ENCODE results near the gene TAX1BP1.

The TAX1BP1 gene

GRCh38 chr7:27810186-27810585, 70.2 kb downstream of the TAX1BP1 start:
- no peak for DNase-seq (ENCODE audit: low read depth)
- TF ChIP-seq, protein P1, sequence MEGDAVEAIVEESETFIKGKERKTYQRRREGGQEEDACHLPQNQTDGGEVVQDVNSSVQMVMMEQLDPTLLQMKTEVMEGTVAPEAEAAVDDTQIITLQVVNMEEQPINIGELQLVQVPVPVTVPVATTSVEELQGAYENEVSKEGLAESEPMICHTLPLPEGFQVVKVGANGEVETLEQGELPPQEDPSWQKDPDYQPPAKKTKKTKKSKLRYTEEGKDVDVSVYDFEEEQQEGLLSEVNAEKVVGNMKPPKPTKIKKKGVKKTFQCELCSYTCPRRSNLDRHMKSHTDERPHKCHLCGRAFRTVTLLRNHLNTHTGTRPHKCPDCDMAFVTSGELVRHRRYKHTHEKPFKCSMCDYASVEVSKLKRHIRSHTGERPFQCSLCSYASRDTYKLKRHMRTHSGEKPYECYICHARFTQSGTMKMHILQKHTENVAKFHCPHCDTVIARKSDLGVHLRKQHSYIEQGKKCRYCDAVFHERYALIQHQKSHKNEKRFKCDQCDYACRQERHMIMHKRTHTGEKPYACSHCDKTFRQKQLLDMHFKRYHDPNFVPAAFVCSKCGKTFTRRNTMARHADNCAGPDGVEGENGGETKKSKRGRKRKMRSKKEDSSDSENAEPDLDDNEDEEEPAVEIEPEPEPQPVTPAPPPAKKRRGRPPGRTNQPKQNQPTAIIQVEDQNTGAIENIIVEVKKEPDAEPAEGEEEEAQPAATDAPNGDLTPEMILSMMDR (IDR thresholded peaks at IDR 0.05; ENCODE audit: low read length, missing control alignments): no peak
- no peak overlapping the region for H3K4me3 ChIP-seq (replicated peaks; ENCODE audit: low read depth, low read length)

DNA sequence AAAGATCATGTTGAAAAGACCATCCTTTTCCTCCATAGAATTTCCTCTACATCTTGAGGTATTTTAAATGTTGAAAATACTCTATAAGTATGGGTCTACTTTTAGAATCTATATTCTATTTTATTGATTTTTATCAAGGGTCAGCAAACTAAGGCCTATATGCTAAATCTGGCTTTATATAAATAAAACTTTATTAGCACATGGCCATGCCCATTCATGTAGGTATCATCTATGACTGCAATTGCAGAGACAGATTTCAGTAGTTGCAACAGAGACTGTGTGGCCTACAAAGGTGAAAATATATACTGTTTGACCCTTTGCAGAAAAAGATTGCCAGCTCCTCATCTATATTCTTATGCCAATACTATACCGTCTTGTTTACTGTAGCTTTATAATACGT, 72.7 kb downstream of the TAX1BP1 start:
- no peak for DNase-seq (ENCODE audit: low read depth)
- no peak overlapping the region for H3K4me3 ChIP-seq (replicated peaks; ENCODE audit: low read depth, low read length)
- TF ChIP-seq, protein P1 (IDR thresholded peaks at IDR 0.05; ENCODE audit: low read length, missing control alignments): no peak

GRCh38 chr7:27822245-27822644, 82.3 kb downstream of the TAX1BP1 start:
- no peak for DNase-seq (ENCODE audit: low read depth)
- H3K4me3 ChIP-seq (replicated peaks; ENCODE audit: low read depth, low read length): no peak overlapping the region
- TF ChIP-seq, protein P1 (IDR thresholded peaks at IDR 0.05; ENCODE audit: low read length, missing control alignments): no peak

DNA sequence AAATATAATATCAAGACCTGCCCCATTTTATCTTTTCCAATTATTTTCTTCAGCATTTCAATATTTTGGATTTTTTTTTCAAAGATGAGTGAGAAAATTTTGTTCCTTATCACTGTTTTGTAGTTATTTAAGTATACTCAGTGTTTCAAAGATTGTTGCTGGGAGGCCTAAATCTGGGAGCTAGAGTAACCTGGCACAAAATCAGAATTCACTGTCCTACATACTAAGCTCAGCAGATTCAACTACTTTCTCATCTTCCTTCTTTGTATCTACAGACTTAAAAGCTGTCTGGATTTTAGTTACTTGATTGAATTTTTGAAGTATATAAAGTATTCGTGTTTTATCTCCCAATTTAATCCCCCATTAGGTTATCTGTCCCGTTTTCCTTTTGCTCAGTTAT, 85.9 kb downstream of the TAX1BP1 start:
- no peak overlapping the region for H3K4me3 ChIP-seq (replicated peaks; ENCODE audit: low read depth, low read length)
- TF ChIP-seq, protein P1 (IDR thresholded peaks at IDR 0.05; ENCODE audit: low read length, missing control alignments): no peak
- no peak for DNase-seq (ENCODE audit: low read depth)

DNA sequence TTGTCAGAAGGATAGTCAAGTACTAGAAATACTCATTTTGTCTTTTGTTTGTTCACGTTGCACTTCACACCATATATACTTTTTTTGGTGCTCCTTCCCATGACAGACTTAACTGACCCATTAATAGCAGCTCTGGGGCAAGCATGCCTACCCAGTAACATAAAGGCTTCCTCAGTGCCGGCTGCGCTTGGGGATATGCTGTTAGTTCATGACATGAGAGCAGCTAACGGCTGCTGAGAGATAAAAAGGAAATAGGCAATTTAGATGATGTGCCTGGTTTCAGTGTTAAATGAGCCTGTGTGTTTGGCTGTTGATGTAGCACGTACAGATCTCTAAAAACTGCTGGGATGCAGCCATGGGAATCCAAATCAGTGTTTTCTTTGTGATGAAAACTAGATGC, 86.4 kb downstream of the TAX1BP1 start:
- TF ChIP-seq, protein P1 (IDR thresholded peaks at IDR 0.05; ENCODE audit: low read length, missing control alignments): no peak

GRCh38 chr7:27834179-27834921, 94.4 kb downstream of the TAX1BP1 start:
- no peak for DNase-seq (ENCODE audit: low read depth)
- TF ChIP-seq, protein P1 (IDR thresholded peaks at IDR 0.05; ENCODE audit: low read length, missing control alignments): no peak

More for the DNA sequence above, 86.4 kb downstream of the TAX1BP1 start:
- no peak overlapping the region for H3K4me3 ChIP-seq (replicated peaks; ENCODE audit: low read depth, low read length)
- DNase-seq (ENCODE audit: low read depth): no peak

DNA sequence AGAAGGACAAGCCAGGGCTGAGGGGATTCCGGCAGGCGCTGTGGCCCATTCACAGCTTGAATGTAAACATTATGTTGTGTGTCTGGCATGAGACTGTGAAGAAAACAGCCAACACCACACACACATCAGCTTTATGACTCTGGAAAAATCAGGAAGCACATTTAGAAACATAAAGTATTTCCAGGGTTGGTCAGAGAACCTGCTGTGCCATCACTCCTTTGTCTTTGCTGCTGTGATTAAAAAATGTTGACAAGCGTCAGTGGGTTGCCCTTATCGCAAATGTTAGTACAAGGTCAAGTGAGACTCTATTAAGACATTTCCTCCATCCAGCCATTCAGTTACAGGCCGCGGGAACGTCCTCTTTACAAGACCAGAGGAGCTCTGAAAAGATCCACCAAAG, 95.4 kb downstream of the TAX1BP1 start:
- TF ChIP-seq, protein P1 (IDR thresholded peaks at IDR 0.05; ENCODE audit: low read length, missing control alignments): no peak
- peak; percentile 51 for DNase-seq (ENCODE audit: low read depth)
- no peak overlapping the region for H3K4me3 ChIP-seq (replicated peaks; ENCODE audit: low read depth, low read length)

More at GRCh38 chr7:27834179-27834921, 94.4 kb downstream of the TAX1BP1 start:
- H3K4me3 ChIP-seq (replicated peaks; ENCODE audit: low read depth, low read length): no peak overlapping the region
